ENCODE measurements around the gene TMOD3.
"Not testable (repeated sequence)": the region's sequence is repeated elsewhere in the genome, so short reads cannot be mapped to it uniquely, and the experiment has no call there.

The TMOD3 gene
- 108 to 221 (median 160) reads per million in 18 experiments for total RNA-seq

DNA sequence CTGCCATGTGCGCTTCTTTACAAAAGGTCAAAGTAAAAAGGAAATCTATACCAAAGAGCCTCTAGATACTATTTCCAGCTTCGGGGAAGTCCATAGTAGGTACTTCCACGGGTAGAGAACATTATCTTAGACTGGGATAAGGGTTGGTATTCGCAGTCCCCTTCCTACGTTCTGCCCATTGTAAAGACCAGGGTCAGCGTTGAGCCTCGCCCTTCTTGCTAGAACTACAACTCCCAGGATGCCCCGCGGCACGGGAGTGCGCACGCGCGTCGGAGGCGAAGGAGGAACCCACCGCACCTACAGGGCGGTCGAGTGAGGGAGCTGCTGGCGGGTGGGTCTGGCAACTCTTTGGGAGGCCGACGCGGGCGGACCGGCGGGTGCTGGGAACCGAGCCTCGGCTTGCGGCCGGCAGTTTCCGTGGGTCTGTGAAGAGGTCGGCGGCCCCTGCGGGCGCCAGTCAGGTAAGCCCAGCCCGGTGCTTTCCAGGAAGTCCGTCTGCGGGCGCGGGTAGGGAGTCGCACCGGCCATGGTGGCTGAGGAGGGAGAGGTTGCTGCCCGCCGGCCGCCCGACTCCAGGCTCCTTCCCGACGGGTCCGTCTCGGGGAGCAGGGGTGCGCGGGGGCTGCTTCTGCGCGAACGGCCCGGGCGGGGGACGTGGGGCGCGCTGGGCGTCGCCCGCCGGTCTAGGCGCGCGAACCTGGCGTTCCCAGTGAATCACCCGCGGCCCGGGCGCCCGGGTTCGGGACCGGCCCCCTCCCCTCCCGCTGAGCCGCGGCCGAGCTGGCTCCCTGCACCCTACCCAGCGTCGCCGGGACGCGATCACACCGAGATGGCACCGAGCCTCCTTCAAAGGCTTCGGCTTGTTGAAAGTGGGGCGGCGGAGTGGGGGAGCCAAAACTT, at the start of gene TMOD3:
TSS of gene TMOD3 (plus strand) at position 278 of the 900 bp plus-strand sequence. CDS start 33,232 bp downstream, outside the sequence.
- peak; percentile 91 to 95 for DNase-seq

DNA sequence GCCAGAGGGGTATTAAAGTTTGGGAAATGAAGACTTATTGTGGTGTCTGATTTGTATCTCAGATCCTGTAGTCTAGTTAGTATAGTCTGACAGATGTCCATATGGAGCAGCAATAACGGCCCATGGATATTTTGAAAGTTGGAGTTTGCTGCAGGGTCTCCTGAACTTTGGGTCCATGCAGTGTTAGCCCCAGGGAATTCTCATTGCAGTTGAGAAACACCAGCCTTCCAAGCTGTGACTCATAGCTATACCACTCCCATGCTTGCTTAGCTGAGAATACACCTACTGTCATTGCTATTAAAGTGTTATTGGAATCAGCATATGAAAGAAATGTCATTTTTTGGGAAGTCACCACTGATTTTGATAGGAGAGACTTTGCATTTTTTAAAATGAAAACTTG, 48.8 kb upstream of the TMOD3 start:
- DNase-seq, result no peak

DNA sequence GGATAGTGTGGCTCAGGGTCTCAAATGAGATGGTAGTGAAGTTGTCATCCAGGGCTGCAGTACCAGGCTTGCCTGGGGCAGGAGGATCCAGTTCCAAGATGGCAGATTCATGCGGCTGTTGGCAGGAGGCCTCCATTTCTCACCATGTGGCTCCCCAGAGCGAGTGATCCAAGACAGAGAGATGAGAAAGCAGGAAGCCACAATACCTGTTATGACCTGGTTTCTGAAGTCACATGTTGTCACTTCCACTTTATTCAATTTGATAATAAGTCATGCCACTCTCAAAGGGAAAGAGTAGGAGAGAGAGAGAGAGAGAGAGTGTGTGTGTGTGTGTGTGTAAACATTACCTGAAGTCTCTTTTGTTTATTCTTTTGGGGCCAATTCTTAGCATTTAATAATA, 47.9 kb upstream of the TMOD3 start:
- DNase-seq, result no peak

DNA sequence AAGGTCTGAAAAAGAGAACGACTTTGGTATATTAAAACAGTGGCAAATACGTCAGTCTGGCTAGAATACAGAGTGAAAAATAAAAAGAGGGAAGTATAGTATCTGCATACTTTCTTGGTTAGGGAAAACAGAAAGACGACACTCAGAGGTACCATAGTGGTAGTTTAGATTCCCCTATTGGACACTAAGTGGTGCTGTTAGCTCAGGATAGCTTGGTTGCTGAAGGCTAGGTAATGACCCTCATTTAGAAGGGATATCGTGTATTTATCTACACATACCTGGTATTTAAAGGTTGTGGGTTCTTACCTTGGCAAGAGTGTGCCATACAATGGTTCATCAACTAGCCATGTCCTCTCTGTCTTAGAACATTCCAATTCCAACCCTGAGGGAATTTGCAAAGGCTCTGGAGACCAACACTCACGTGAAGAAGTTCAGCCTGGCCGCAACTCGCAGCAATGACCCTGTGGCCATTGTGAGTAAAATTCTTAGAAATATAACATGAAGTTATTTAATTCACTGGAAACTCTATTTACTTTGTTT, 47.0 kb upstream of the TMOD3 start:
- peak in 1 of 2 donors; percentile 7 for DNase-seq

DNA sequence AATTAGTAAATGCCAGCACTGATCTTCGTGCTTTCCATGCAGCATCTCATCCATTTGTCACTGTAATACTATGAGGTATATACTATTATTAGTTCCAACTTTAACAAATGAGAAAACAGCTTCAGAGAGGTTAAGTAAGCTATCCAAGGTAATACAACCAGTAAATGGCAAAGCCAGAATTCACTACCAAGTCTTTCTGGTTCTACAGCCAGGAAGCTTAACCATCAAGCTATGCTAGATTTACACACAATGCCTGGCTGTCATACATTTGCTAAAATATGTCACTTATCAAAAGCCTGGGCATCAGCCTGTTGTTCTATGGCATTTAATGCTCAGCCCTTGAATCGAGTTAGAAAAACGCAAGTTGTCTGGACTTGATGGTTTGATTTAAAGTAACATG, 45.5 kb upstream of the TMOD3 start:
- DNase-seq, result no peak

DNA sequence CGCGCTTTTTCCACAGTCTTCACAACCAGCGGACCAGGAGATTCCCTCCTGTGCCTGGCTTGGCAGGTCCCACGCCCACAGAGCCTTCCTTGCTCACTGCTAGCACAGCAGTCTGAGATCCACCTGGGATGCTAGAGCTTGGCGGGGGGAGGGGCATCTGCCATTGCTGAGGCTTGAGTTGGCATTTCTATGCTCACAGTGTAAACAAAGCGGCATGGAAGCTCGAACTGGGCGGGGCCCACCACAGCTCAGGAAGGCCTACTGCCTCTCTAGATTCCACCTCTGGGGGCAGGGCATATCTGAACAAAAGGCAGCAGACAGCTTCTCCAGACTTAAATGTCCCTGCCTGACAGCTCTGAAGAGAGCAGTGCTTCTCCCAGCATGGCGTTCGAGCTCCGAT, 42.3 kb upstream of the TMOD3 start:
- DNase-seq, result not testable (repeated sequence)

DNA sequence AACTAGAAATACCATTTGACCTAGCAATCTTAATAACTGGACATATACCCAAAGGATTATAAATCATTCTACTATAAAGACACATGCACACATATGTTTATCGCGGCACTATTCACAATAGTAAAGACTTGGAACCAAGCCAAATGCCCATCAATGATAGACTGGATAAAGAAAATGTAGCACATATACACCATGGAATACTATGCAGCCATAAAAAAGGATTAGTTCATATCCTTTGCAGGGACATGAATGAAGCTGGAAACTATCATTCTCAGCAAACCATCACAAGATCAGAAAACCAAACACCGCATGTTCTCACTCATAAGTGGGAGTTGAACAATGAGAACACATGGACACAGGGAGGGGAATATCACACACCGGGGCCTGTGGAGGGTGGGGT, 37.0 kb upstream of the TMOD3 start:
- not testable (repeated sequence) for DNase-seq

DNA sequence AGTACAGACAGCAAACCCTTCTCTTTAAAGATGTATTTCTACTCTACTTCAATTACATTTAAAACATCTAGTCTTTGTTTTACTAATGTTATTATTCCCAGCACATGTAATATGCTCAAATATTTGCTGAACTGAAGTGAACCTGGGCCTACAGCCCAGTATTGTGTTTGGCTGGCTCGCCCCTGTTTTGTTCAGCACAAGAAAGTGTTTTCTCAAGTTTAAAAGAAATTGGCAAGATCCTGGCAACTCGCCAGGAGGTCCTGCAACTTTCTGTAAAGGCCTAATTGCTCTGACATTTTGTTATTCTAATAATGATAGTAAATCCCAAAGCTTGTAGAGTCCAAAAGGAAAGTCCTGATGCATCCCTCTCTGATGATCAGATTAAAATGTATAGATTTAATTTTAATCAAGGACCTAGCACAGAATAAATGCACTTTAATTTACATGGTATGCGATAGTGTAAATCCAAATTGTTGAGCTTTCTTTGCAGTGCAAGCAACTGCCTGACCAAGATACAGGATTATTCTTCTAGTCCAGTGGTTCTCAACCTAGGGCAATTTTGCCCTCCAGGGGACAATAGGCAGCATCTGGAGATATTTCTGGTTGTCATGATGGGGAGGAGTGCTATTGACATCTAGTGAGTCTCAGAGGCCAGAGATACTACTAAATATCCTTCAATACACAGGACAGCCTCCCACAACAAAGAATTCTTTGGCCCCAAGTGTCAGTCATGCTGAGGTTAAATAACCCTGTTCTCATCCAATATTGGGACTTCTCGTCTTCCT, 35.7 kb upstream of the TMOD3 start:
- no peak for DNase-seq

DNA sequence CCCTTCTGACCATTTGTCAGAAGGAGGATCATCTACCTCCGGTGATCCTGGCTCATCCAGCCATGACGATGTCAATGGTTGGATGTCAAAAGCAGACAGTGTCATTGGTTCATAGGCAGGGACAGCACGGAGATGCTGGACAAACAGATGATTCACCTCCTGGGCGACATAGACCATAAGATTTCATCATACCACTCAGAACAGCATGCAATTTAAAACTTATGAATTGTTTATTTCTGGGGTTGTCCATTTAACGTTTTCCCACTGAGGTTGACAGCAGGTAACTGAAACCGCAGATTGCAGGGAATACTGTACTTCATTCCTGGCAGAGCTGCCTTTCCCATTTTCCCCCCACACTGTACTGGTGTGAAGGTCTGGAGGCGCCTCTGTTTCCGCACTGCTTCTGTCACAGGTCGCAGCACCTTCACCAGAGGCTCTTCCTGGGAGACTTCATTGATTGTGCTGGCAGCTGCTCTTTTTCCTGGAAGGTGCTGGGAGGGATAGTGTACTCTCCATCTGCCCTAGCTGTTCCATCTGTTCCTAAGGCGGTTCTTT, 32.5 kb upstream of the TMOD3 start:
- DNase-seq, result peak in 1 of 2 donors; percentile 13

DNA sequence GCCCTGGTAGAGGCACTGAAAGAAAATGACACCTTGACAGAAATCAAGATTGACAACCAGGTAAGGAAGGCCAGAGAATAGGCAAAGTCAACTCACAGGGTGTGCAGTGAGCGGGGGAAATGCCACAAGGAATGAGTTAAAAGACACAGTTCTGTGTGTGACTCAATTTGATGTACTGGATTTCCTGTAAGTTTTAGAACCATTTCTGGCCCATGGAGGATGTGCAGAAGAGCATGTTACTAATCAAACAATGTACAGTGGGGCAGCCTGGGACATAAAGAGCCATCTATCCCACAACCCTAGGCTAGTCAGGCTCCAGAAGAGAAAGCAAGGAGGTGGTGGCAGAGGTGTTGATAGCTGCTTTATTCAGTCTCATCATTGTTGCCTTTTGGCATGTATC, 31.2 kb upstream of the TMOD3 start:
- DNase-seq, result no peak

DNA sequence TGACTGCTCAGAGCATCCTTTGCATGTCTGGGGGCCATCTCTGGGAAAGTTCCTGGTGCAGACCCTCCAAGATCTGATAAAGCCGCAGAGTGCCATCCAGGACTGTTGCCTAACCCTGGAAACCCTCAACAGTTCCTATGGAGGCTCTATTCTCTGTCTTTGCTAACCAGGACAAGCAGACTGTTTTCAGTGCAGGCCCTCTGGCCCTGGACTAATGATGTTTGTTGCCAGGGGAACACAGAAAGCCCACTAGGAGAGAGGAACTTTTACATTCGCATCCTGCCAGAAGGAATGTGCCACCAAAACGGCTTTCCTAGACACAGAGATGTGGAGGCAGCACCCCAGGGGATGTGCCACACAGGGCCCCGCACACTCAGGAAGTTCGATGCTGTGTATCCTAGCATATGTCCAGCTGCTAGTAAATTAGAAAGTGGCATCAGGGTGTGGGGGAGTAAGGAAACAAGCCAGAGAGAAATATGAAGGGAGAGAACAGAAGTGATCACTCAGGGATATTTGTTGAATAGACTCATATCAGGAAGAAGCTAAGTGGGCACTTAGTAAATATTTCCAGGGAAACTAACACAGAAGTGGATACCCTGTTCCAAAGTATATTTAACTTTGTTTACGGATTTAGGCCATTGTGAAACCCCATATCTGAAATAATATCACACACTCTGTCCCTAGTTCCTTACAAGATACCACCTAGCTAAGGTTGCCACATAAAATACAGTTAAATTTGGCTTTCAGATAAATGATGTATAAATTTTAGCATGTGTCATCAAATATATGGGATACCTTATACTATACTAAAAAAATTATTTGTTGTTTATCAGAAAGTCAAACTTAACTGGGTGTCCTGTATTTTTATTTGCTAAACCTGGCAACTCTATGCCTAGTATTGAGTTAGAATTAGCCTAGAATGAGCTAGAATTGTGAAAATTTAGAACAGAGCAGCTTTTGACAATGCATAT, 29.9 kb upstream of the TMOD3 start:
- DNase-seq, result no peak

DNA sequence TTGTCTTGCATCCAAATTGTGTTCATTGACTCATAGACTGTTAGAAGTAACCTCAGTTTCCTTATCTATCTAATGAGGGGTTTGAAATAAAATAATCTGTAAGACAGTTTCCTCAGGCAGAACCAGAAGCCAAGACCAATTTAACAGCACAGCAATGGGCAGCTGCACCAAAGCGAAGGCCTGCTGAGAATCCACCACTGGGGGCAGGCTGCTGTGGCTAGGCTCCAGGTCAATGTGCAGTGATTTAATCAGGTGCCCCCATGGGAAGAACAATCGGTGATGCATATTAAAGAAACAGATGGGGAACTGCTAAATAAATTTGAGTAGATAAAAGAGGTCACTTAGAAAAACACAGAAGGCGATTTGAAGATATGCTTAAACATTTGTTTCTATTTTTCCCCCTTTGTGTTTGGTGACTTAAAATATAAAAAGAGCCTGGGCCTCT, 28.0 kb upstream of the TMOD3 start:
- DNase-seq, result peak in 1 of 2 donors; percentile 5

DNA sequence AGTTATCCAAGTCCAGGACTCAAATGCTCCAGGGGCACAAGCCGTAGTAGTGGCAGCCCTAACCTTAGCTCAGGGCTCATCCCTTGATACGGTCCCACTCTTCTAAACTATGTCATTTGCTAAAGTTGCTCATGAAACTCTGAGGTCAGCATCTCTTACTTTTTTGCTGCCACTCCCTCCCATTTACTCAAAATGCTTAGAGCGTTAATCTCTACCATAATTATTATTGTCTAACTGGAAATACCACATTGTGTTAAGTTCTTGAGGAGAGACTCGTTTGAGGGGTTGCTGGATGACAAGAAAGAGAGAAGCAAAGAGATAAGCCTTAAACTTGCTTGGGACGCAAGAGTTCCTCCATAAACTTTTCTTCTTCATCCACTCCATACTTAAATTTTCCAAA, 26.9 kb upstream of the TMOD3 start:
- no peak for DNase-seq

DNA sequence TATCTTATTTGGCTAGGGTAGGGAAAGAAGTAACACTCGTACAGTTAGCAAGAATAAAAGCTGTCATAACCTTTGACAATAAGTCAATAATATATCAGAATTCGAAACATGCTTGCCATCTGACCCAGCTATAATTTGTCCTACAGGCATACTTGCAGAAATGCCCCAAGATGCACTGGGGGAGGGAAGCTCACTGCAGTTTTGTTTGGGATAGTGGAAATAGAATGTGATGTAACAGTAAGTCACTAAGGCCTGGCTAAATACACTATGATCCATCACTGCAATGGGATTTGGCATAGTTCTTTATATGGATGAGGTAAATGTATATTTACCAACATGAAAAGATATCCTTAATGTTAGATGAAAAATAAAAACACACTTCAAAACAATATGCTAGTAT, 25.5 kb upstream of the TMOD3 start:
- DNase-seq, result no peak

DNA sequence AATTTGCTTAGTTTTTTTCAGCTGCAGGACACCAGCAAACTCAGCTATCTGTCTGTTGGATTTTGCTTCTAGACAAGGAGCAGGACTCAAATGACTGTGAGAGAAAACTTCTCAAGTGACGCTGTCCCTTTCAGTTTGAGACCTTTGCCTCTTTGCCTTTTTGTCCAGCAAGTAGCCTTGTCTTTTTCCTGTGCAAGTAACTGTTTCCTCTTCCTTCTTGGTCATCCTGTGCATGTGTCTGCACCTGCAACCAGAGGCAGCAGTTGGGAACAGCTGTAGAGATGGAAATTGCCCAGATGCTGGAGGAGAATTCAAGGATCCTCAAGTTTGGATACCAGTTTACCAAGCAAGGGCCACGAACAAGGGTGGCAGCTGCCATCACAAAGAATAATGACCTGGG, 23.3 kb upstream of the TMOD3 start:
- no peak for DNase-seq

DNA sequence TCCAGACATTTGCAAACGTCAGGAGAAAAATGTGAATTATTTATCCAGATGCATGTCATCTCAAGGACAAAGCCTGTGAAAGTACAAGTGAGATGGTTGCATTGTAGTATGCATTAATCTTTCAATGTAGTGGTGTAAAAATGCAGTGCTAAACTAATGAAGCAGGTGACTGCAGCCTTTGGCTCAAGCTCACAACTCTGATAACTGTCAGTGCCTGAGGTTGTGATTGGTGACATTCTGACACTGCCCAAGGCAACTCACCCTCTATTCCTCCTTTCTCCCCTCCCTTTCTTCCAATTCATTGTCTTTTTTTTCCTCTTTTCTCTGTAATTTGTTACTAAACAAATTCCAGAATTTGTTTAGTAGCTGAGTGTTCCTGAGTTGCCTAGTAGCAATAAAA, 20.0 kb upstream of the TMOD3 start:
- no peak for DNase-seq

DNA sequence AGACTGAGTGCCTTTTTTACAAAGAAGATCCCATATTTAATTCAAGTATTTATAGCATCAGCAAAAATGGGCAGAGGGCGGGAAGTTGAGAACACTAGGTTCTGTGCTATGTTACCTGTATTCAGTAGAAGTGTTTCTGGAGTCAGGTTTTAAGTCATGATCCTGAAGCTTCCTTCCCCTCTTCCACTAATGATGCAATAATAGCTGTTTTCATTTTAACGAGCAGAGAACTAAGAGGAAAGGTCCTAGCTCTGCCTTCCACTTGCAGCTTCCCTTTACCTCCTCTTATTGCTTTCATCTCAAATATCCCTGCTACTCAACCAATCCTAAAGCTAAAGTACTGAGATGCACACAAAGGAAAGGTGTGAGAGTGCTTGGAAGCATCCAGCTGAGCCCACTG, 16.9 kb upstream of the TMOD3 start:
- no peak for DNase-seq

DNA sequence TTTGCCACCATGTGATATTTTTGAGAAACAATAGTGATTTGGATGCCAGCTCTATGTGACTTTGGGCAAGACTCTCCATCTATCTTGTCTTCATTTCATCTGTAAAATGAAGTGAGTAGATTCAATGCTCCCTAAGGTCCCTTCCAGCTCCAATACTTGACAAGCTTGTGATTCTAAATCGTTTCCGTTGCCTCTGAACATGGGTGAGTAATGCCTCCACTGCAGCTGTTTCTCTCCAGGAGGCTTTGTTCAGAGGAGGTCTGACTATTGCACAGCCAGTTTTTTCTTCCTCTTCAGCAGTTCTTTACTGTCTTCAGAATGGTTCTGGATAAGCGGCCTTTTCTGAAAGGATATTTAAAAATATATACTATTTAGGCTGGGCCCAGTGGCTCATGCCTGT, 14.8 kb upstream of the TMOD3 start:
- DNase-seq, result no peak

DNA sequence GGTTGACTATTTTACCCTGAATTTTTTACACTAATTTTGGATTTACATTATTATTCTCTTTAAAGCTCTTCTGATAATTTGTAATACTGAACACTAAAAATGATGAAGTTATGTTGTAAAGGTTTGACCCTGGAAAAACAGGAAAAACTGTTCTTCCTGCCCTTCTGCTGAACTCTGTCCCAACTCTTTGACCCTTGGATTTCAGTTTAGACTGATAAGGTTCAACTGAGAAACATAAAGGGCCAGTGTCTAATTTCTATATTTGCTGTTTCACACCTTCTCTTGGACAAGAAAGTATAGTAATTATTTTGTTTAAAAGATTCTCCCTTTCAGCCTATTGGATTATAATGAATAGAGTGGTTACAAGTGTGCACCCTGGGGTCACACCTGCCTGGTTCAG, 12.8 kb upstream of the TMOD3 start:
- no peak for DNase-seq

DNA sequence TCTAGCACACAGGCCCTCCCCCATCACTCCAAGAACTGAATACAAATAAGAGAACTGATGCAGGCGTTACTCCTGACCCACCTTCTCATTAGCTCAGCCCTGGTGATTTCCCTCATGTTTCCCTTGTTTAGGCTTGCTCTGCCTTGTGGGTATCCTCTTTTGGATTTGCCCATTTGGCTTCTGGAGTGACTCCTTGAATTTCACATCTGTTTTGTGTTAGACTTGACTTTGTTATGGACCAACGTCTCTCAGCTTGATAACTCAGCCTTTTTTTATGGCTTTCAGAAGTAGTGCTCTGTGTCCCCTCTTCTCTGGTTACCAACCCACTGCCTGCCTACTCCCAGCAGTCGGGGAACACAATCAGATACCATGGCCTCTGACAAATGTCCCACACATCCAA, 11.3 kb upstream of the TMOD3 start:
- no peak for DNase-seq

DNA sequence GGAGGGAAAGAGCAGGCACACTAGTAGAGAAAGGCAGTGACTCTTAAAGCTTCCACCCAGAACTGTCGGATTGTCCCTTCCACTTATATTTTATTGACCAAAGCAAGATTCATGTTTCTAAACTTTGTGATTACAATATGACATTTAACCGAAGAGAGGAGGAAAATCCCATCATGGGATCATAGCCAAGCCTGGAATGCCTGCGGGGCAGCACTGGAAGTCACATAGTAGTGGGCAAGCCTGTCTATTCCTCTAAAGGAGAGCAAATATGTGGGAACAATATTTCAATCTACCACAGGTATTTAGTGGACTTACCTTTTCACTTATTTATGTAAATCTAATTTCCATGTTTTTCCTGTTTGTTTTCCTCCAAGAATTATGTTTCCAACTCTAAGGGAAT, 3.8 kb upstream of the TMOD3 start:
- no peak for DNase-seq

Data from inflammatory macrophage (primary cell).